Activated CD8-positive, alpha-beta memory T cell treated with anti-CD3 and anti-CD28 coated beads for 1 hour (primary cell): Measurements from ENCODE around the gene OR10G2.
"Not testable (repeated sequence)": the region's sequence is repeated elsewhere in the genome, so short reads cannot be mapped to it uniquely, and the experiment has no call there.

Experiments used
- DNase-seq, 2 donors: peaks; one replicate each; pipeline ENCODE4 v3.0.0-alpha.2; 2020; ENCODE audit warnings: low read depth in 1 of 2; ENCODE audit errors: extremely low read depth in 1 of 2

OR10G2 gene

GRCh38 chr14:21602181-21602580 is 32.6 kb downstream of the OR10G2 start:
- not testable (repeated sequence) for DNase-seq

DNA sequence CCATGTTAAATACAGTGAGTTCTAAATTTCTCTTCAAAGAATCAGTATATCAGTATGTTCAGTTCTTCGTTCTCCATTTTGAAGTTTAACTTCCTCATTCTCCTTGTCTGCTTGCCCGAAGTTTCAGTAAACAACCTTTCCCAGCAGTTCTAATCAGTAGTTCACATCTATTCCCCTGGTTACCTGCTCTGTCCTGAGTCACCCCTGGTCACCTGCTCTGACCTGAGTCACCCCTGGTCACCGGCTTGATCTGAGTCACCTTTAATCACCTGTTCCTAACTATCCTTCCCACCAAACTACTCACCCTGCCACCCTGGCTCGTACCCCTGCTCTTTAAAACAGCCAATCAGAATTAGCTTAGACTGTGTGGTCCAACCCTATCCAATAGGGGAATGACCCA is 45.4 kb downstream of the OR10G2 start:
- DNase-seq: no peak
